Astrocyte (in vitro differentiated cells and primary cell): ENCODE data around the gene SMARCA4. TPM values are rescaled to one million over a fixed set of nuclear protein-coding genes. Genes with fewer than 3 reads are reported as not detected.

Experiments
- DNase-seq: peaks from one replicate; pipeline ENCODE4 v3.0.0-alpha.2; 2010; ENCODE audit warnings: low read depth
- FAIRE-seq: peaks from 2 replicates; lab custom pipeline; 2011; peaks lifted over from hg19 to GRCh38; lab: Jason Lieb, UNC
- H2AFZ ChIP-seq: 2 replicates; pipeline ENCODE4 v1.6.0; 2012; ENCODE audit warnings: low read depth, low read length, inconsistent platforms
- H3K27ac ChIP-seq: 2 replicates; pipeline ENCODE4 v1.5.1; 2011; ENCODE audit warnings: low read depth, low read length, inconsistent platforms
- H3K27me3 ChIP-seq: 2 replicates; pipeline ENCODE4 v1.6.0; 2011; ENCODE audit warnings: low read length, inconsistent platforms; ENCODE audit not compliant: insufficient read depth
- H3K36me3 ChIP-seq: 2 replicates; pipeline ENCODE4 v1.5.1; 2011; ENCODE audit warnings: low read length, inconsistent platforms; ENCODE audit not compliant: insufficient read depth
- H3K4me1 ChIP-seq: 2 replicates; pipeline ENCODE4 v1.5.1; 2011; ENCODE audit warnings: low read length, inconsistent platforms; ENCODE audit not compliant: insufficient read depth
- H3K4me2 ChIP-seq: 2 replicates; pipeline ENCODE4 v1.6.0; 2012; ENCODE audit warnings: low read length, inconsistent platforms
- H3K4me3 ChIP-seq: 2 replicates; pipeline ENCODE4 v1.5.1; 2011; ENCODE audit warnings: low read depth, mild to moderate bottlenecking, low read length, inconsistent platforms; ENCODE audit not compliant: insufficient read depth
- H3K79me2 ChIP-seq: 2 replicates; pipeline ENCODE4 v1.6.0; 2012; ENCODE audit warnings: mild to moderate bottlenecking, low read length, inconsistent platforms; ENCODE audit not compliant: insufficient read depth
- H3K9ac ChIP-seq: 2 replicates; pipeline ENCODE4 v1.6.0; 2012; ENCODE audit warnings: mild to moderate bottlenecking, low read length, inconsistent platforms
- H3K9me3 ChIP-seq: 2 replicates; pipeline ENCODE4 v1.5.1; 2012; ENCODE audit warnings: low read depth, mild to moderate bottlenecking, low read length, inconsistent platforms; ENCODE audit not compliant: insufficient read depth
- H4K20me1 ChIP-seq: 2 replicates; pipeline ENCODE4 v1.6.0; 2012; ENCODE audit warnings: low read length, inconsistent platforms; ENCODE audit not compliant: insufficient read depth
- H3K27ac Mint-ChIP-seq: one replicate; pipeline ENCODE4 v1.8.0; 2021; ENCODE audit warnings: mild to moderate bottlenecking, mixed read lengths; ENCODE audit not compliant: unreplicated experiment
- H3K27me3 Mint-ChIP-seq: one replicate; pipeline ENCODE4 v1.8.0; 2021; ENCODE audit warnings: low read depth, mixed read lengths; ENCODE audit not compliant: unreplicated experiment
- H3K36me3 Mint-ChIP-seq: one replicate; pipeline ENCODE4 v1.8.0; 2021; ENCODE audit warnings: low read depth, mixed read lengths; ENCODE audit not compliant: unreplicated experiment
- H3K4me1 Mint-ChIP-seq: one replicate; pipeline ENCODE4 v1.8.0; 2021; ENCODE audit warnings: low read depth, mixed read lengths; ENCODE audit not compliant: unreplicated experiment
- H3K4me3 Mint-ChIP-seq: one replicate; pipeline ENCODE4 v1.8.0; 2021; ENCODE audit warnings: mild to moderate bottlenecking, moderate library complexity, mixed read lengths; ENCODE audit not compliant: unreplicated experiment
- H3K9me3 Mint-ChIP-seq: one replicate; pipeline ENCODE4 v1.8.0; 2021; ENCODE audit warnings: mild to moderate bottlenecking, mixed read lengths; ENCODE audit not compliant: unreplicated experiment
- EZH2 ChIP-seq: IDR thresholded peaks from 2 replicates; pipeline ENCODE4 v1.6.1; 2012; ENCODE audit warnings: mild to moderate bottlenecking, low read length, inconsistent platforms; ENCODE audit not compliant: insufficient read depth
- total RNA-seq: library from RNA; stranded (reverse); gene quantifications from 2 replicates; pipeline ENCODE4 v1.2.1, GENCODE V29; 2021
- TF ChIP-seq, protein P1 (sequence below): IDR thresholded peaks from 2 replicates; pipeline ENCODE4 v1.5.1; 2011; ENCODE audit warnings: low read depth, mild to moderate bottlenecking, inconsistent platforms, low read length, moderate library complexity; ENCODE audit not compliant: insufficient read depth

Gene SMARCA4
- total RNA-seq, 1 donor from 2014 or later = 159 TPM

DNA sequence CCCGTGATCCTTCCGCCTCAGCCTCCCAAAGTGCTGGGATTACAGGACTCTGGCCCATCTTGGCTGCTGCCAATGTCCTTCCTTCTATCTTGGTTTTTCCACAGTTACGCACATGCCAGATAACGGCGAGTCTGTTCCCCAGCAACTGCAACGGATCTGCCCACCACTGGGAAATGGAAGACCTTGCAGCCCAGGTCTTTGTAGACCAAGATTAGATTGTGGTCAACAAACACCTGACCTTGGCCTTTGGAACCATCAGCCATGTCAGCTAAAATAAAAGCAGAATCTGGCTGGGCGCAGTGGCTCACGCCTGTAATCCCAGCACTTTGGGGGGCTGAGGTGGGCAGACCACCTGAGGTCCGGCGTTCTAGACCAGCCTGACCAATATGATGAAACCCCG is 118.1 kb downstream of the SMARCA4 start:
- no peak overlapping the region for H3K4me3 Mint-ChIP-seq
- no peaks in the 10 kb centered on the region for H3K9me3 ChIP-seq
- H3K27ac Mint-ChIP-seq = no peak overlapping the region
- no peaks in the 10 kb centered on the region for H3K27me3 Mint-ChIP-seq
- DNase-seq (no peak), FAIRE-seq (no peak)
- TF ChIP-seq, protein P1, sequence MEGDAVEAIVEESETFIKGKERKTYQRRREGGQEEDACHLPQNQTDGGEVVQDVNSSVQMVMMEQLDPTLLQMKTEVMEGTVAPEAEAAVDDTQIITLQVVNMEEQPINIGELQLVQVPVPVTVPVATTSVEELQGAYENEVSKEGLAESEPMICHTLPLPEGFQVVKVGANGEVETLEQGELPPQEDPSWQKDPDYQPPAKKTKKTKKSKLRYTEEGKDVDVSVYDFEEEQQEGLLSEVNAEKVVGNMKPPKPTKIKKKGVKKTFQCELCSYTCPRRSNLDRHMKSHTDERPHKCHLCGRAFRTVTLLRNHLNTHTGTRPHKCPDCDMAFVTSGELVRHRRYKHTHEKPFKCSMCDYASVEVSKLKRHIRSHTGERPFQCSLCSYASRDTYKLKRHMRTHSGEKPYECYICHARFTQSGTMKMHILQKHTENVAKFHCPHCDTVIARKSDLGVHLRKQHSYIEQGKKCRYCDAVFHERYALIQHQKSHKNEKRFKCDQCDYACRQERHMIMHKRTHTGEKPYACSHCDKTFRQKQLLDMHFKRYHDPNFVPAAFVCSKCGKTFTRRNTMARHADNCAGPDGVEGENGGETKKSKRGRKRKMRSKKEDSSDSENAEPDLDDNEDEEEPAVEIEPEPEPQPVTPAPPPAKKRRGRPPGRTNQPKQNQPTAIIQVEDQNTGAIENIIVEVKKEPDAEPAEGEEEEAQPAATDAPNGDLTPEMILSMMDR = no peak
- TF ChIP-seq EZH2 = no peak
- H3K36me3 ChIP-seq = no peaks in the 10 kb centered on the region
- H3K27ac ChIP-seq = no peak overlapping the region
- no peak overlapping the region for H3K4me2 ChIP-seq
- no peak overlapping the region for H3K9ac ChIP-seq
- no peaks in the 10 kb centered on the region for H3K27me3 ChIP-seq
- no peaks in the 10 kb centered on the region for H4K20me1 ChIP-seq
- H3K9me3 Mint-ChIP-seq = no peaks in the 10 kb centered on the region
- H2AFZ ChIP-seq = no peak overlapping the region
- peaks cover under 1% of the 10 kb centered on the region for H3K4me1 Mint-ChIP-seq
- H3K79me2 ChIP-seq = no peaks in the 10 kb centered on the region
- no peaks in the 10 kb centered on the region for H3K36me3 Mint-ChIP-seq
- no peak overlapping the region for H3K4me3 ChIP-seq
- no peaks in the 10 kb centered on the region for H3K4me1 ChIP-seq

DNA sequence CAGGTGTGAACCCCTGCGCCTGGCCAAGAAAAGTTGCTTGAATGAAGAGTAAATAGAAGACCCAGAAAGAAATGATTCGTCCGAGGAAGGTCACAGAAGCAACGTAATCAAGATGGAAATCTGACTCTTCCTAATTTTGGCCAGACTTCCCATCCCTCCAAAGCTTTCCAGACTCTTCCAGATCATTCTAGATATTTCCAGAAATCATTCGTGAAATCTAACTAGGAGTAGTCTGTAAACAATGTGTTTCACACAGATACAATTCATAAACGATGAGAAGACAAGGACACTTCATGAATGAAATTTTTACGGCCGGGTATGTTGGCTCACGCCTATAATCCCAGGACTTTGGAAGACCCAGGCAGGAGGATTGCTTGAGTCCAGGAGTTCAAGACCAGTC is 119.2 kb downstream of the SMARCA4 start:
- H3K9me3 ChIP-seq = no peaks in the 10 kb centered on the region
- H4K20me1 ChIP-seq = no peaks in the 10 kb centered on the region
- no peak overlapping the region for H2AFZ ChIP-seq
- no peaks in the 10 kb centered on the region for H3K36me3 Mint-ChIP-seq
- FAIRE-seq (no peak), DNase-seq (no peak)
- H3K4me2 ChIP-seq = no peak overlapping the region
- no peaks in the 10 kb centered on the region for H3K36me3 ChIP-seq
- H3K27me3 ChIP-seq = no peaks in the 10 kb centered on the region
- TF ChIP-seq EZH2 = no peak
- no peak overlapping the region for H3K9ac ChIP-seq
- peaks cover 3% of the 10 kb centered on the region for H3K4me1 Mint-ChIP-seq
- no peak overlapping the region for H3K4me3 ChIP-seq
- no peak overlapping the region for H3K4me3 Mint-ChIP-seq
- no peaks in the 10 kb centered on the region for H3K79me2 ChIP-seq
- peaks cover 3% of the 10 kb centered on the region for H3K4me1 ChIP-seq
- no peak overlapping the region for H3K27ac ChIP-seq
- no peaks in the 10 kb centered on the region for H3K27me3 Mint-ChIP-seq
- peak overlapping the region; percentile 30 for H3K27ac Mint-ChIP-seq
- H3K9me3 Mint-ChIP-seq = no peaks in the 10 kb centered on the region

DNA sequence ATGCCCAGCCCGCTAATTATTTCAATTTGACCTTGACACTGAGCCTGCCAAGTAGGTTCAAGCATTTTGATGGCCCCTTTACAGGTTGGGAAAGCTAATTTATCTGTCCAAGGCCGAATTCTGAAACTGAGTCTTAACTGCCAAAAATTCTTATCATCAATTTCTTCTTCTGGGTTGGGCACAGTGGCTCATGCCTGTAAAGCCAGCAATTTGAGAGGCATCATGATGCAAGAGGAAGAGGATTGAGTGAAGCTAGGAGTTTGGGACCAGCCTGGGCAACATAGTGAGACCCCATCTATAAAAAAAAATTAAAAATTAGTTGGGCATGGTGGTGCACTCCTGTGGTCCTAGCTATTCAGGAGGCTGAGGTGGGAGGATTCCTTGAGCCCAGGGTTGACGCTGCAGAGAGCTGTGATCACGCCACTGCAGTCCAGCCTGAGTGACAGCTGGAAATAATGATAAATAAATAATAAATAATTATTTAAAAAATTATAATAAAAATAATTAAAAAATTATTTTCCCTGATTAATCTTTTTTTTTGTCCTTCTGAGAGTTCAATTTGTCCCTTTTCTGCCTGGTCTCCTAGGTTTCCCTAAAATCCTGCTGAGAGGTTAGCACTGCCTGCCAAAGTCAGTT is 127.2 kb downstream of the SMARCA4 start:
- H4K20me1 ChIP-seq = peaks cover 22% of the 10 kb centered on the region
- H2AFZ ChIP-seq = no peak overlapping the region
- Mint-ChIP-seq H3K4me1 (peaks cover 21% of the 10 kb centered on the region), H3K27ac (no peak overlapping the region), H3K4me3 (no peak overlapping the region), H3K9me3 (no peaks in the 10 kb centered on the region), H3K36me3 (no peaks in the 10 kb centered on the region), H3K27me3 (no peaks in the 10 kb centered on the region)
- TF ChIP-seq EZH2 = no peak
- TF ChIP-seq, protein P1 = no peak
- H3K4me1 ChIP-seq = peaks cover 34% of the 10 kb centered on the region
- no peak overlapping the region for H3K4me3 ChIP-seq
- no peaks in the 10 kb centered on the region for H3K9me3 ChIP-seq
- H3K27ac ChIP-seq = peak overlapping the region; percentile 84
- H3K36me3 ChIP-seq = no peaks in the 10 kb centered on the region
- H3K79me2 ChIP-seq = peaks cover 31% of the 10 kb centered on the region
- DNase-seq = no peak
- no peak for FAIRE-seq
- H3K4me2 ChIP-seq = peak overlapping the region; percentile 82
- H3K27me3 ChIP-seq = no peaks in the 10 kb centered on the region
- peak overlapping the region; percentile 88 for H3K9ac ChIP-seq
